ENCODE data around the gene TEKTIP1.

DNA sequence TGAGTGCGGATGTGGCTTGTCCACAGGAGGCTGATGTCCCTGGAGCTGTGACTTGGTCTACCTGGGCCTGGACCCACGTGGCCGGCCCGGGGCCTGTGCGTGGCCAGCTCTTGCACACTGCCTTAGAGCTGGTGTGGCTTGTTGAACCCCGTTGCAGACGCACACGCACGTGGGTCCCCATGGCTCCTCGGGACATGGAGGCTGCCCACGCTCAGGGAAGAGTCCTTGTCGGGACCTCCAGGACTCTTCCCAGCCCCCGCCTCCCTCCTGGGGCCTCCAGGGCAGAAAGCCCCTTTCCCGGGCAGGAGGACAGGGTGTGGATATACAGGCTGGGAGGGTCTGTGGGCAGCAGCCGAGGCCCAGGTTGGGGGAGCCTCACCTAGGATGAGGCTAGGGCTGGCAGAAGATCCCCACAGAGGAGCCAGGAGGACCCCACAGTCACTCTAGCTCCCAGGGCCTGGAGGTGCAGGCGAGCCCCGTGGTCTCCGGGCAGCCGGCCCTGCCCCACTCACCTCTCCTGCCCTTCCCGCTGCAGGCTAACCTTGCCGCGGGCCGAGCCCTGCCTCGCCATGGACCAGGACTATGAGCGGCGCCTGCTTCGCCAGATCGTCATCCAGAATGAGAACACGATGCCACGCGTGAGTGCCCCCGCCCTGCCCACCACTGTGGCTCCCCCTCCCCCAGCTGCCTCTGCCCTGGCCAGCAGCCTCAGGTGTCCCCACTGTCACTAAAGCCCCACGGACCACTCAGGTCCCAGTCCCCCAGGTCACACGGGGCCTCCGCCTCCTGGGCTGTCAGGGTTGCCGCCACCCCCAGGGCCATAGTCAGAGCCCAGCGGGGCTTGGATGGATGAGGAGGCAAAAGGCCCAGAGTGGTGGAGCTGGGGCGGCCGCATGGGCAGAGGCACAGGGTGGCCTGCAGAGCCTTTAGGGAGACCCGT lies 16.3 kb upstream of the TEKTIP1 start:
- TF ChIP-seq, protein P1, sequence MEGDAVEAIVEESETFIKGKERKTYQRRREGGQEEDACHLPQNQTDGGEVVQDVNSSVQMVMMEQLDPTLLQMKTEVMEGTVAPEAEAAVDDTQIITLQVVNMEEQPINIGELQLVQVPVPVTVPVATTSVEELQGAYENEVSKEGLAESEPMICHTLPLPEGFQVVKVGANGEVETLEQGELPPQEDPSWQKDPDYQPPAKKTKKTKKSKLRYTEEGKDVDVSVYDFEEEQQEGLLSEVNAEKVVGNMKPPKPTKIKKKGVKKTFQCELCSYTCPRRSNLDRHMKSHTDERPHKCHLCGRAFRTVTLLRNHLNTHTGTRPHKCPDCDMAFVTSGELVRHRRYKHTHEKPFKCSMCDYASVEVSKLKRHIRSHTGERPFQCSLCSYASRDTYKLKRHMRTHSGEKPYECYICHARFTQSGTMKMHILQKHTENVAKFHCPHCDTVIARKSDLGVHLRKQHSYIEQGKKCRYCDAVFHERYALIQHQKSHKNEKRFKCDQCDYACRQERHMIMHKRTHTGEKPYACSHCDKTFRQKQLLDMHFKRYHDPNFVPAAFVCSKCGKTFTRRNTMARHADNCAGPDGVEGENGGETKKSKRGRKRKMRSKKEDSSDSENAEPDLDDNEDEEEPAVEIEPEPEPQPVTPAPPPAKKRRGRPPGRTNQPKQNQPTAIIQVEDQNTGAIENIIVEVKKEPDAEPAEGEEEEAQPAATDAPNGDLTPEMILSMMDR (IDR thresholded peaks at IDR 0.05) = no peak
- TF ChIP-seq POLR2A (IDR thresholded peaks at IDR 0.05) = no peak

Measured in uterus (tissue), 2 donors.